HepG2 (cell line): Measurements from ENCODE around the gene RIT2.

Experiments used
- ARNT ChIP-seq: fragments of 450-650 bp; IDR thresholded peaks from 2 replicates; pipeline ENCODE4 v1.6.1; 2017
- CEBPB ChIP-seq: IDR thresholded peaks from 2 replicates; pipeline ENCODE4 v1.6.1; 2011; ENCODE audit warnings: low read depth, low read length, improper control_type of control experiment, borderline replicate concordance
- HDAC1 ChIP-seq: sonication (generic); formaldehyde crosslinking; IDR thresholded peaks from 2 replicates; pipeline ENCODE4 v1.5.1; 2020; ENCODE audit warnings: mild to moderate bottlenecking, missing genetic modification reagents
- MBD4 ChIP-seq: IDR thresholded peaks from 2 replicates; pipeline ENCODE4 v1.6.1; 2012; ENCODE audit warnings: low read length, inconsistent platforms, borderline replicate concordance
- REPIN1 ChIP-seq: sonication (generic); formaldehyde crosslinking; IDR thresholded peaks from 2 replicates; pipeline ENCODE4 v1.8.0; 2022; ENCODE audit warnings: missing genetic modification reagents, low read depth, mild to moderate bottlenecking, borderline replicate concordance
- SIN3A ChIP-seq: IDR thresholded peaks from 2 replicates; pipeline ENCODE4 v1.6.1; 2011; ENCODE audit warnings: low read depth, mild to moderate bottlenecking, control low read depth, low read length, borderline replicate concordance
- SP2 ChIP-seq: sonication (generic); formaldehyde crosslinking; IDR thresholded peaks from 2 replicates; pipeline ENCODE4 v1.5.1; 2020; ENCODE audit warnings: mild to moderate bottlenecking, missing genetic modification reagents
- ZFP36 ChIP-seq: fragments of 150-350 bp; IDR thresholded peaks from 2 replicates; pipeline ENCODE4 v1.6.1; 2018; ENCODE audit warnings: borderline replicate concordance, low read length, low read depth; ENCODE audit not compliant: partially characterized antibody
- ZNF274 ChIP-seq: sonication (generic); formaldehyde crosslinking; IDR thresholded peaks from 2 replicates; pipeline ENCODE4 v1.5.1; 2020; ENCODE audit warnings: mild to moderate bottlenecking, missing genetic modification reagents
- TF ChIP-seq, protein P1 (sequence below): sonication (generic); formaldehyde crosslinking; IDR thresholded peaks from 2 replicates; pipeline ENCODE4 v1.5.0; 2020; ENCODE audit warnings: mild to moderate bottlenecking, missing genetic modification reagents, moderate library complexity

DNA sequence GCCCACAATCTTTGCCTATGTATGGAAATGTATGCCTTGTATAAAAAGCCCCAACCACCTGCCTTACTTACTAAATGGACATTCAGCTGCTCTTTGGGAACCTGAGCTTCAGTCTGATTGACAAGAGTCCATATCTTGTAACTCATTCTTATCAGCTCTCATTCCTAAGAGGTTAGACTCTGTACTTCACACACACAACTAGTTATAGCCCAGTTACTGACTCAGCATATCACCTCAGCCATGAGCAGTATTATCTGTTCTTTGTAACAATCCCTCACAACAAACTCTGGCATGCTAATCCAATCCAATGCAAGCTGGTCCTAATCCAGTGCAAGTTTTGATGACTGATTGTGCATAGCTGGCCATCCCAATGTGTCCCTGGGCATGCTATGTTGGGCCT is 250.6 kb downstream of the RIT2 start:
- TF ChIP-seq SIN3A = no peak
- TF ChIP-seq REPIN1 (CRISPR knock-in tag) = no peak
- no peak for TF ChIP-seq ZFP36
- no peak for TF ChIP-seq HDAC1 (CRISPR knock-in tag)
- TF ChIP-seq ARNT = no peak
- TF ChIP-seq, protein P1, sequence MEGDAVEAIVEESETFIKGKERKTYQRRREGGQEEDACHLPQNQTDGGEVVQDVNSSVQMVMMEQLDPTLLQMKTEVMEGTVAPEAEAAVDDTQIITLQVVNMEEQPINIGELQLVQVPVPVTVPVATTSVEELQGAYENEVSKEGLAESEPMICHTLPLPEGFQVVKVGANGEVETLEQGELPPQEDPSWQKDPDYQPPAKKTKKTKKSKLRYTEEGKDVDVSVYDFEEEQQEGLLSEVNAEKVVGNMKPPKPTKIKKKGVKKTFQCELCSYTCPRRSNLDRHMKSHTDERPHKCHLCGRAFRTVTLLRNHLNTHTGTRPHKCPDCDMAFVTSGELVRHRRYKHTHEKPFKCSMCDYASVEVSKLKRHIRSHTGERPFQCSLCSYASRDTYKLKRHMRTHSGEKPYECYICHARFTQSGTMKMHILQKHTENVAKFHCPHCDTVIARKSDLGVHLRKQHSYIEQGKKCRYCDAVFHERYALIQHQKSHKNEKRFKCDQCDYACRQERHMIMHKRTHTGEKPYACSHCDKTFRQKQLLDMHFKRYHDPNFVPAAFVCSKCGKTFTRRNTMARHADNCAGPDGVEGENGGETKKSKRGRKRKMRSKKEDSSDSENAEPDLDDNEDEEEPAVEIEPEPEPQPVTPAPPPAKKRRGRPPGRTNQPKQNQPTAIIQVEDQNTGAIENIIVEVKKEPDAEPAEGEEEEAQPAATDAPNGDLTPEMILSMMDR (CRISPR knock-in tag) = no peak
- no peak for TF ChIP-seq ZNF274
- TF ChIP-seq CEBPB = no peak
- TF ChIP-seq SP2 (CRISPR knock-in tag) = no peak
- no peak for TF ChIP-seq MBD4
